MM.1S (cell line): ENCODE measurements around the gene RAD54L.

Experiments used
- DNase-seq: peaks from one replicate; pipeline ENCODE4 v3.0.0-alpha.2; 2015
- H2AFZ ChIP-seq: fragments of 300-600 bp; sonication (generic); 2 replicates; pipeline ENCODE4 v1.6.0; 2016; ENCODE audit warnings: antibody characterized with exemption, low read length
- H3F3A ChIP-seq: fragments of 300-600 bp; sonication (generic); 2 replicates; pipeline ENCODE4 v1.6.1; 2016; ENCODE audit warnings: mild to moderate bottlenecking, antibody characterized with exemption, low read length, moderate library complexity, mixed read lengths; ENCODE audit not compliant: insufficient read depth
- H3K27ac ChIP-seq: fragments of 300-600 bp; sonication (generic); 2 replicates; pipeline ENCODE4 v1.5.1; 2016; ENCODE audit warnings: mild to moderate bottlenecking, low read length
- H3K27me3 ChIP-seq: fragments of 300-600 bp; sonication (generic); replicated peaks from 2 replicates; pipeline ENCODE4 v1.6.0; 2016; ENCODE audit warnings: low read length; ENCODE audit not compliant: insufficient read depth
- H3K36me3 ChIP-seq: fragments of 300-600 bp; sonication (generic); replicated peaks from 2 replicates; pipeline ENCODE4 v1.6.1; 2016; ENCODE audit warnings: mild to moderate bottlenecking, low read length, mixed read lengths; ENCODE audit not compliant: insufficient read depth
- H3K4me1 ChIP-seq: fragments of 300-600 bp; sonication (generic); 2 replicates; pipeline ENCODE4 v1.6.1; 2016; ENCODE audit warnings: low read length, mixed read lengths
- H3K4me2 ChIP-seq: fragments of 300-600 bp; sonication (generic); 2 replicates; pipeline ENCODE4 v1.6.0; 2016; ENCODE audit warnings: low read depth, low read length
- H3K4me3 ChIP-seq: fragments of 300-600 bp; sonication (generic); 2 replicates; pipeline ENCODE4 v1.5.1; 2016; ENCODE audit warnings: low read length, mixed read lengths
- H3K79me2 ChIP-seq: fragments of 300-600 bp; sonication (generic); 2 replicates; pipeline ENCODE4 v1.6.1; 2016; ENCODE audit warnings: mixed run types, low read length, mixed read lengths
- H3K9ac ChIP-seq: fragments of 300-600 bp; sonication (generic); 2 replicates; pipeline ENCODE4 v1.6.1; 2016; ENCODE audit warnings: low read length, mixed read lengths
- H3K9me2 ChIP-seq: fragments of 300-600 bp; sonication (generic); replicated peaks from 2 replicates; pipeline ENCODE4 v1.6.1; 2016; ENCODE audit warnings: mild to moderate bottlenecking, low read length, mixed read lengths; ENCODE audit not compliant: insufficient read depth
- H3K9me3 ChIP-seq: fragments of 300-600 bp; sonication (generic); replicated peaks from 2 replicates; pipeline ENCODE4 v1.6.1; 2016; ENCODE audit warnings: mild to moderate bottlenecking, low read length, mixed read lengths; ENCODE audit not compliant: insufficient read depth
- H4K20me1 ChIP-seq: fragments of 300-600 bp; sonication (generic); 2 replicates; pipeline ENCODE4 v1.6.1; 2016; ENCODE audit warnings: mild to moderate bottlenecking, low read length, moderate library complexity, mixed read lengths; ENCODE audit not compliant: insufficient read depth
- EZH2phosphoT487 ChIP-seq: fragments of 300-600 bp; sonication (generic); IDR thresholded peaks from 2 replicates; pipeline ENCODE4 v1.6.1; 2018; ENCODE audit warnings: antibody characterized with exemption, low read length
- TF ChIP-seq, protein P1 (sequence below): fragments of 300-600 bp; sonication (generic); IDR thresholded peaks from 2 replicates; pipeline ENCODE4 v1.5.1; 2016; ENCODE audit warnings: antibody characterized with exemption, low read length, mixed read lengths

The RAD54L gene

DNA sequence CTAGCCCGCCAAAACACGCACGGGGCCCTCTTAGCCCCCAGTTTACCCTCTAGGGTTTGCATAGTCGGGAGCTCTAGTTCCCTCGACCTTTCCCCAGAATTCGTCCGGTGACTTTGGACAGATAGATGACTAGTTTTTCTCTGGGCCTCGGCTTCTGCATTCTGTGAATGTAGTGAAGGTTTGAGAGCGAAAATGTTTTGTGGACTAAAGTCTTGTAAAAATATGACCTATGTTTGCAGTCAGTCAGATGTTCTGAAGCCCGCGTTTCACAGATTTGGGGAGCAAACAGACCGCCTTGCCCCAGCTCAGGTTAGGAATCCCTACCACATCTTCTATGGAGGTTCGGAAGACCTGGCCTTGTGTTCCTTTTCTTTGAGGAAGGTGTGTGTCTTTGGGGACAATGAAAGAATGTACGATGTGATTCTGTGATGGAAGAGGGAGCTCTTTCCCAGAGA lies 56.3 kb downstream of the RAD54L start:
- peaks cover 4% of the 10 kb centered on the region for H3K36me3 ChIP-seq
- H3K4me3 ChIP-seq: peak overlapping the region; percentile 81
- H3F3A ChIP-seq: peaks cover 12% of the 10 kb centered on the region
- H3K9ac ChIP-seq: peak overlapping the region; percentile 95
- H3K79me2 ChIP-seq: peaks cover 95% of the 10 kb centered on the region
- H3K27ac ChIP-seq: peak overlapping the region; percentile 74
- no peaks in the 10 kb centered on the region for H3K4me1 ChIP-seq
- peak overlapping the region; percentile 35; the same call in 1 of the 2 replicates for H2AFZ ChIP-seq
- DNase-seq: no peak
- no peaks in the 10 kb centered on the region for H3K27me3 ChIP-seq
- no peaks in the 10 kb centered on the region for H3K9me3 ChIP-seq
- H3K9me2 ChIP-seq: no peaks in the 10 kb centered on the region
- H4K20me1 ChIP-seq: peaks cover 26% of the 10 kb centered on the region
- no peak for TF ChIP-seq EZH2phosphoT487
- TF ChIP-seq, protein P1, sequence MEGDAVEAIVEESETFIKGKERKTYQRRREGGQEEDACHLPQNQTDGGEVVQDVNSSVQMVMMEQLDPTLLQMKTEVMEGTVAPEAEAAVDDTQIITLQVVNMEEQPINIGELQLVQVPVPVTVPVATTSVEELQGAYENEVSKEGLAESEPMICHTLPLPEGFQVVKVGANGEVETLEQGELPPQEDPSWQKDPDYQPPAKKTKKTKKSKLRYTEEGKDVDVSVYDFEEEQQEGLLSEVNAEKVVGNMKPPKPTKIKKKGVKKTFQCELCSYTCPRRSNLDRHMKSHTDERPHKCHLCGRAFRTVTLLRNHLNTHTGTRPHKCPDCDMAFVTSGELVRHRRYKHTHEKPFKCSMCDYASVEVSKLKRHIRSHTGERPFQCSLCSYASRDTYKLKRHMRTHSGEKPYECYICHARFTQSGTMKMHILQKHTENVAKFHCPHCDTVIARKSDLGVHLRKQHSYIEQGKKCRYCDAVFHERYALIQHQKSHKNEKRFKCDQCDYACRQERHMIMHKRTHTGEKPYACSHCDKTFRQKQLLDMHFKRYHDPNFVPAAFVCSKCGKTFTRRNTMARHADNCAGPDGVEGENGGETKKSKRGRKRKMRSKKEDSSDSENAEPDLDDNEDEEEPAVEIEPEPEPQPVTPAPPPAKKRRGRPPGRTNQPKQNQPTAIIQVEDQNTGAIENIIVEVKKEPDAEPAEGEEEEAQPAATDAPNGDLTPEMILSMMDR: peak; percentile 3; the same call in 1 of the 2 replicates
- peak overlapping the region; percentile 66; the same call in 1 of the 2 replicates for H3K4me2 ChIP-seq

DNA sequence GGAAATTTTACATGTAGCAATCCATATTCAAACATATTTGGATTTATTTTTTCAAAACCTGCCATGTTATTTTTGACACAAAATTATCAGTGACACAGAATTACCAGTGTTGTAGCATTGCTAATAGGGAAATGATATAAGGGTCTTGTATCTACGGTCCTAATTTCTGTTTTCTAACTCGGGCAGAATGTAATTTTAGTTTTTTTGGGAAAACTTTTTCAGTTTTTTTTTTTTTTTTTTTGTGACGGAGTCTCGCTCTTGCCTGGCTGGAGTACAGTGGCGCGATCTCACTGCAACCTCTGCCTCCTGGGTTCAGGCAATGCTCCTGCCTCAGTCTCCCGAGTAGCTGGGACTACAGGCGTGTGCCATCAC lies 58.6 kb downstream of the RAD54L start:
- no peak overlapping the region for H3K27ac ChIP-seq
- H4K20me1 ChIP-seq: peaks cover 29% of the 10 kb centered on the region
- H3K27me3 ChIP-seq: no peaks in the 10 kb centered on the region
- no peak for DNase-seq
- peaks cover 90% of the 10 kb centered on the region for H3K79me2 ChIP-seq
- H3K9me2 ChIP-seq: no peaks in the 10 kb centered on the region
- H3K9ac ChIP-seq: no peak overlapping the region
- peak overlapping the region; percentile 13; the same call in 1 of the 2 replicates for H3K4me3 ChIP-seq
- H3K4me1 ChIP-seq: no peaks in the 10 kb centered on the region
- H3K9me3 ChIP-seq: no peaks in the 10 kb centered on the region
- TF ChIP-seq, protein P1: no peak
- no peak for TF ChIP-seq EZH2phosphoT487
- H2AFZ ChIP-seq: no peak overlapping the region
- peak overlapping the region; percentile 52; the same call in 1 of the 2 replicates for H3K4me2 ChIP-seq
- peaks cover 12% of the 10 kb centered on the region for H3F3A ChIP-seq
- H3K36me3 ChIP-seq: peaks cover 6% of the 10 kb centered on the region

DNA sequence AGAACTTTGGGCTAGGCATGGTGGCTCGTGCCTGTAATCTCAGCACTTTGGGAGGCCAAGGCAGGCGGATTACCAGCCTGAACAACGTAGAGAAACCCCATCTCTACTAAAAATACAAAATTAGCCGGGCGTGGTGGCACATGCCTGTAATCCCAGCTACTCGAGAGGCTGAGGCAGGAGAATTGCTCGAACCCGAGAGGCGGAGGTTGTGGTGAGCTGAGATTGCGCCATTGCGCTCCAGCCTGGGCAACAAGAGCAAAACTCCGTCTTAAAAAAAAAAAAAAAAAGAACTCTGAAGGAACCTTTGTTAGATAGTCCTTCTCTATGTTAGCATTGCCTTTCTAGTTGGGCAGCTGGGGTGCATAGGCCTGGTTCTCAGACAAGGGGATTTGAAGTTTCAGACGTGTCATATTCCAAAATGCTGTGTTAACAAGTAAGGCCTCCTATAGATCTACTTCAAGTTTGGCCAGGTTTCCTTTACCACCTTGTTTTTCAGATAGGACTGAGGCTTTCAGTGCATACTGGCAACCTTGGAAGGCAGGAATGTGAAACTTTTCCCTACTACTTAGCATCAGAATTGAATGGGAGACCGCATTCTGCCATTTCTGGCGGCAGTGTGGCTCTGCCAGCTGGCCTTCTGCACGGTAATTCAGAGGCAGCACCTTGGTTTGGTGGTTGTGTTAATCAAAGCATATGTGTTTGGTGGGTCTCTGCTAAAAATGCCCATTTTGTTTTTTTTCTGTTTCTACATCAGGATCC lies 62.0 kb downstream of the RAD54L start:
- Histone ChIP-seq H3K9me2 (no peaks in the 10 kb centered on the region), H3F3A (peaks cover 2% of the 10 kb centered on the region; the same call in 1 of the 2 replicates), H3K27ac (no peak overlapping the region), H3K9me3 (no peaks in the 10 kb centered on the region), H3K4me1 (no peaks in the 10 kb centered on the region), H3K4me2 (no peak overlapping the region), H3K79me2 (peaks cover 76% of the 10 kb centered on the region), H3K9ac (no peak overlapping the region), H2AFZ (no peak overlapping the region), H3K36me3 (peaks cover 10% of the 10 kb centered on the region), H4K20me1 (peaks cover 29% of the 10 kb centered on the region), H3K27me3 (no peaks in the 10 kb centered on the region), H3K4me3 (no peak overlapping the region)
- TF ChIP-seq, protein P1: no peak
- no peak for DNase-seq
